HG03060 (cell line): ENCODE results near the gene VAV3.
"Not testable (repeated sequence)": the region's sequence is repeated elsewhere in the genome, so short reads cannot be mapped to it uniquely, and the experiment has no call there.

Experiments used
- ATAC-seq: cut with Tn5 transposase; IDR thresholded peaks from one replicate; pipeline ENCODE4 v1.9.1; 2021; ENCODE audit warnings: low read depth, moderate number of reproducible peaks; ENCODE audit not compliant: unreplicated experiment

VAV3 gene

DNA sequence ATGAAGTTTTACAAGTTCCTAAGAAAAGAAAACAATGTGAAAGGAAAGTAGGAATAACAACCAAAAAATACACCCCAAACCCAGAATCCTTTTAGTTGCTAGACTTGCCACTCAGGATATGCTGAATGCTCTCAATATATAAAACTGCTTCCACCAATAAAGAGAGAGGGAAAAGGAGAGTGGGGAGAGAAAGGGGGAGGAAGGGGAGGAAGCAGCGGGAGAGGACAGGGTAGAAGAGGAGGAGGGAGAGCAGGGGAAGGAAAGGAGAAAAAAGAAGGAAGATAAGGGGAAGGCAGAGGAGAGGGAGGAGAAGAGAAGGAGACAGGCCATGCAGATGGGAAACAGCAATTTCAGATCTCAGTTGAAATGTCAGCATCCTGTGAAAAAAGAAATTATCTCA, 198.4 kb downstream of the VAV3 start:
- no peak for ATAC-seq

DNA sequence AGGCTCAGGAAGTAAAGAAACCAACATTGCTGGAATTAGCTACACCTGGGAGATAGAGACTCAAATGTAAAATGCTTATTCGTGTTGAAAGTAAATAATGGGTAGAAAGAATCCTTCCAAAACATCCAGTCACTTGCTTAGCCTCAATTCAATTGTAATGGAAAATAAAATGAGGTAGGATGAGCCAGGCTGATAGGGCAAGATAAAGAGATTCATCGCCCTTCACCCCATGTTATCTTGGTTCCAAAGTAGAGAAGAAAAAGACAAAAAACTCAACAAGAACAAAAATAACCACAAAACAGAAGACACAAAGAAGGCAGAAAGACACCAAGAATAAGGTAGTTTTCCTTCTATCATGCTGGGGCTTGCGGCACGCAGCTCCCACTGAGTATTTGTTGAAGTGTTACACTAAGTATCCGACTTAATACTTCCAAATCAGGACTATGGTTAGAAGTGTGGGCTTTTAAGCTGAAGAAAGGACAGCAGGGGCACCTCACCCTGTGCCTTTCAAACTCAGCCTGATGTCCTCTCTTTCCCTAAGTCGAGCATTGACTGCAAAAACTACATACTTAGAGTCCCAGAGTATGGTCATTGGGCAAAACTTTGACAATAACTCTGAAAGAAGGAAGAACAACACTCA, 202.1 kb downstream of the VAV3 start:
- no peak for ATAC-seq

GRCh38 chr1:107760065-107760464, 204.9 kb downstream of the VAV3 start:
- no peak for ATAC-seq

DNA sequence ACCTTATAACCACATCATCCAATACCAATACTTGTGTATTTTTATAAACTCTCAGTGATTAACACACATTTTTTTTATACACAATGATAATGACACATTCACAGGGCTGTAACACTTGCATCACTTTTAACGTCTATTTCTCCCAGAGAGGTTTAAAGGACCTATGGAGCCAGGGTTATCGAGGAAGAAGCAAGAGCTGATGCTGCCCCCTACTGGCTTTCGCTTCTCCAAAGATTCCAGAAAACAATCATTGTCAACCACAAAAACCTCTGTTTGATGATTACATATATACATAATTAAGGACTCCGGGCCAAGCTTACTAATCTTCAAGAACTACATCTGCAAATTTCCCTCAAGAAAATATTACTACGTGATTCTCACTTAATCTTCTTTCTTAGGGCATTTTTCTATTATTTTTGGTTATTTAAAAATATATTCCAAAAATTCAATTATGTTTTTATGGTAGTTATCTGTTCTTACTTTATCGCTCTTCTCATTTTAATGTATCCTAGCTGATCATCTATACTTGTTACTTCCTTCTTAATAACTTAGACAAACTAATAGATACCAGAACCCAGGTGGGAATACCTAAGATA, 214.5 kb downstream of the VAV3 start:
- ATAC-seq = no peak

GRCh38 chr1:107748531-107748930, 216.4 kb downstream of the VAV3 start:
- no peak for ATAC-seq

GRCh38 chr1:107741242-107741641, 223.7 kb downstream of the VAV3 start:
- ATAC-seq = no peak

DNA sequence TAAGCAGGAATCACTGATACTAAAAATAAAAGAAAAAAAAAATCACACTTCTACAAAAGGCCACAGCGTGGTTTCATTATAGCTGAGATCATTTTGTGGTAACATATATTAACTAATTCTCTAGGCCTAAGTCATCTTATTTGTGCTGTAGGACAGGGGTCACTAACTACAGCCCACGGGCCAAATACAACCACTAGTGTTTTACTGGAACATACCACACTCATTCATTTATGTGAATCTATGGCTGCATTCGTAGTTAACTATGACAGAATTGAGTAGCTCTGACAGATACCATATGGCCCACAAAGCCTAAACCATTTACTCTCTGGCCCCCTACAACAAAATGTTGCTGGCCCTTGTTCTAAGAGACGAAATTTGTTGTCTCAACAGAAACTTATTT, 224.4 kb downstream of the VAV3 start:
- ATAC-seq = no peak

- ATAC-seq = no peak
Observed at GRCh38 chr1:107739651-107740050, 225.3 kb downstream of the VAV3 start.

GRCh38 chr1:107739201-107739600, 225.8 kb downstream of the VAV3 start:
- ATAC-seq = no peak

GRCh38 chr1:107733401-107733800, 231.6 kb downstream of the VAV3 start:
- not testable (repeated sequence) for ATAC-seq

GRCh38 chr1:107727866-107728265, 237.1 kb downstream of the VAV3 start:
- no peak for ATAC-seq

DNA sequence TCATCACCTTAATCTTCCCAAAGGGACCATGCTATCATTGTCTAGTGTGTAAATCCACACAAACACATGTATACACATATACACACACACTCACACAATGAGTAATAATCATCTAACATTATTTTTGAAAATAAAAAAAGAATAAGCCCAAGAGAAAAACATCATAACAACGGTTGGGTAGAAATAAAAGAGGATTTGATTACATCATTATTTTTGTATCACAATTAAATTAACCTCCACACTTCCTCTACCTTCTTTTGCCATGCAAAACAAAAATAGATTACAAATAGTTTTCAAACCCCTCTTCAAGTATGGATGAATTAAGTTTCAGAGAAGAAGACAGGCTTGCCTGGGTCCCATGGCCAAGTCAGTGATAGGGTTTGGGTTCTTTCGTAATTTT, 238.1 kb downstream of the VAV3 start:
- ATAC-seq = no peak

DNA sequence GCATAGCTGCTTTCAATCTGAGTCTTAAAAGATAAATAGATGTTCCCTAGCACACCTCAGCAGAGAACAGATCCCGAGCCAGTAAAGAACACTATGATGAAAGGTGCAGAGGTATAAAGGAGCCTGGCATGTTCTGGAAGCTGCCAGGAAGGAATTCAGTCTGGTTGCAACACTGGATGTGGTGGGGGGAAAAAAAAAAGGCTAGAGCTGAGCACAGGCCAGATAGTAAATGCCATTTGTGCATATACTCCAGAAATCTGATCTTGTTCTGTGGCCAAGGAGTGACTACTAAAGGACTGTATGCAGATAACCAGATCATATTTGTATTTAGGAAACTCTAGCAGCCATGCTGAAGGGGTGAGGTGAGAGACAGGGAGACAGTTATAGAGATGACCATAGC, 240.3 kb downstream of the VAV3 start:
- no peak for ATAC-seq

- not testable (repeated sequence) for ATAC-seq
Observed at GRCh38 chr1:107720210-107720609, 244.8 kb downstream of the VAV3 start.

DNA sequence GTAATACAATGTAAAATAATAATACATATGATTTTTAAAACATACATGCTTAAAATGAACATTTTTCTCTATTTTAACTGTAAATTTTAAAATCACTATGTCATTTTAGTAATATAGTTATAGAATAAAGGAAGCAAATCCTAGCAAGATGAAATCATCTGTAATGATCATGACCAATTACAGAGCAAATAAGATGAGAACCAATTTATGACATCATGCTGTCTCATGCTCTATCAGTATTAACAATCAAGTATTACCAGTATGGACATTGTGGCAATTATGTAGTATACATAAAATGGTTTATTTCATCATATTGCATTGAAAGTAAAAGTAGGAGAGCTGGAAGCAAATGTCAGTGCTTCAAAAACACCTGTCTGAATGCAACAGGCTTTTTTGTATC, 255.0 kb downstream of the VAV3 start:
- no peak for ATAC-seq

- ATAC-seq = no peak
Observed at GRCh38 chr1:107707111-107707510, 257.9 kb downstream of the VAV3 start.

GRCh38 chr1:107706182-107706581, 258.8 kb downstream of the VAV3 start:
- ATAC-seq = no peak

- ATAC-seq = no peak
Observed at GRCh38 chr1:107704911-107705310, 260.1 kb downstream of the VAV3 start.

- no peak for ATAC-seq
Observed at GRCh38 chr1:107702946-107703571, 261.9 kb downstream of the VAV3 start.

DNA sequence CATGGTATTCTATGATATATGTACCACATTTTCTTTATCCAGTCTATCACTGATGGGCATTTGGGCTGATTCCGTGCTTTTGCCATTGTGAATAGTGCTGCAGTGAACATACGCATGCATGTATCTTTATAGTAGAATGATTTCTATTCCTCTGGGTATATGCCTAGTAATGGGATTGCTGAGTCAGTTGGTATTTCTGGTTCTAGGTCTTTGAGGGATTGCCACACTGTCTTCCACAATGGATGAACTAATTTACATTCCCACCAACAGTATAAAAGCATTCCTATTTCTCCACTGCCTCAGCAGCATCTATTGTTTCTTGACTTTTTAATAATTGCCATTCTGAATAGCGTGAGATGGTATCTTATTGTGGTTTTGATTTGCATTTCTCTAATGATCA, 264.3 kb downstream of the VAV3 start:
- ATAC-seq = not testable (repeated sequence)

GRCh38 chr1:107698161-107698560, 266.8 kb downstream of the VAV3 start:
- no peak for ATAC-seq

- ATAC-seq = no peak
Observed at GRCh38 chr1:107695341-107695740, 269.6 kb downstream of the VAV3 start.
